Measurements from ENCODE around the gene ANKEF1.
A peak's percentile ranks its signal among the peaks of the same experiment; 100 is the strongest.
"Not testable (repeated sequence)": the region's sequence is repeated elsewhere in the genome, so short reads cannot be mapped to it uniquely, and the experiment has no call there.

ANKEF1 gene

GRCh38 chr20:10034717-10035571, at the start of gene ANKEF1:
Gene ANKEF1 (plus strand): TSS chr20:10034987. CDS start chr20:10038302, 3,315 bp downstream.
- DNase-seq (ENCODE audit: low read depth in 2 of 2), result peak; percentile 43 to 67

GRCh38 chr20:9985281-9985680, 49.5 kb upstream of the ANKEF1 start:
- DNase-seq (ENCODE audit: low read depth in 2 of 2), result no peak

- no peak for DNase-seq (ENCODE audit: low read depth in 2 of 2)
Measured at GRCh38 chr20:9985773-9986172, 49.0 kb upstream of the ANKEF1 start.

- DNase-seq (ENCODE audit: low read depth in 2 of 2), result no peak
Measured at GRCh38 chr20:9989066-9989724, 45.6 kb upstream of the ANKEF1 start.

- no peak for DNase-seq (ENCODE audit: low read depth in 2 of 2)
Measured at GRCh38 chr20:9993137-9993536, 41.6 kb upstream of the ANKEF1 start.

- DNase-seq (ENCODE audit: low read depth in 2 of 2), result no peak
Measured at GRCh38 chr20:9994676-9995075, 40.1 kb upstream of the ANKEF1 start.

GRCh38 chr20:9995510-9996272, 39.1 kb upstream of the ANKEF1 start:
- DNase-seq (ENCODE audit: low read depth in 2 of 2), result no peak

- DNase-seq (ENCODE audit: low read depth in 2 of 2), result no peak
Measured at GRCh38 chr20:9996944-9997343, 37.8 kb upstream of the ANKEF1 start.

- no peak for DNase-seq (ENCODE audit: low read depth in 2 of 2)
Measured at GRCh38 chr20:9999645-10000044, 35.1 kb upstream of the ANKEF1 start.

- no peak for DNase-seq (ENCODE audit: low read depth in 2 of 2)
Measured at GRCh38 chr20:10002866-10003265, 31.9 kb upstream of the ANKEF1 start.

GRCh38 chr20:10004900-10005299, 29.9 kb upstream of the ANKEF1 start:
- DNase-seq (ENCODE audit: low read depth in 2 of 2), result no peak

- DNase-seq (ENCODE audit: low read depth in 2 of 2), result no peak
Measured at GRCh38 chr20:10005885-10006284, 28.9 kb upstream of the ANKEF1 start.

GRCh38 chr20:10006447-10007090, 28.2 kb upstream of the ANKEF1 start:
- no peak for DNase-seq (ENCODE audit: low read depth in 2 of 2)

- DNase-seq (ENCODE audit: low read depth in 2 of 2), result no peak
Measured at GRCh38 chr20:10007158-10007557, 27.6 kb upstream of the ANKEF1 start.

GRCh38 chr20:10007747-10008146, 27.0 kb upstream of the ANKEF1 start:
- DNase-seq (ENCODE audit: low read depth in 2 of 2), result no peak

- no peak for DNase-seq (ENCODE audit: low read depth in 2 of 2)
Measured at GRCh38 chr20:10012464-10012863, 22.3 kb upstream of the ANKEF1 start.

- DNase-seq (ENCODE audit: low read depth in 2 of 2), result no peak
Measured at GRCh38 chr20:10014431-10014830, 20.4 kb upstream of the ANKEF1 start.

- DNase-seq (ENCODE audit: low read depth in 2 of 2), result no peak
Measured at GRCh38 chr20:10020937-10021336, 13.8 kb upstream of the ANKEF1 start.

- DNase-seq (ENCODE audit: low read depth in 2 of 2), result no peak
Measured at GRCh38 chr20:10022625-10023024, 12.2 kb upstream of the ANKEF1 start.

GRCh38 chr20:10023911-10024310, 10.9 kb upstream of the ANKEF1 start:
- DNase-seq (ENCODE audit: low read depth in 2 of 2), result no peak

- not testable (repeated sequence) for DNase-seq (ENCODE audit: low read depth in 2 of 2)
Measured at GRCh38 chr20:10031451-10032215, 3.2 kb upstream of the ANKEF1 start.

All from stimulated activated CD8-positive, alpha-beta memory T cell treated with anti-CD3 and anti-CD28 coated beads, Interleukin-7, amount 100 ng/mL, for 4 hours (primary cell).